ENCODE measurements around the gene TSPEAR.

TSPEAR gene

GRCh38 chr21:44630440-44630839 is 80.9 kb downstream of the TSPEAR start:
- no peak for TF ChIP-seq SIN3A (IDR thresholded peaks at IDR 0.05; ENCODE audit: borderline replicate concordance, insufficient read depth, low read length)
- no peak for TF ChIP-seq POLR2AphosphoS5 (IDR thresholded peaks at IDR 0.05; ENCODE audit: low read depth, low read length)
- TF ChIP-seq, protein P1, sequence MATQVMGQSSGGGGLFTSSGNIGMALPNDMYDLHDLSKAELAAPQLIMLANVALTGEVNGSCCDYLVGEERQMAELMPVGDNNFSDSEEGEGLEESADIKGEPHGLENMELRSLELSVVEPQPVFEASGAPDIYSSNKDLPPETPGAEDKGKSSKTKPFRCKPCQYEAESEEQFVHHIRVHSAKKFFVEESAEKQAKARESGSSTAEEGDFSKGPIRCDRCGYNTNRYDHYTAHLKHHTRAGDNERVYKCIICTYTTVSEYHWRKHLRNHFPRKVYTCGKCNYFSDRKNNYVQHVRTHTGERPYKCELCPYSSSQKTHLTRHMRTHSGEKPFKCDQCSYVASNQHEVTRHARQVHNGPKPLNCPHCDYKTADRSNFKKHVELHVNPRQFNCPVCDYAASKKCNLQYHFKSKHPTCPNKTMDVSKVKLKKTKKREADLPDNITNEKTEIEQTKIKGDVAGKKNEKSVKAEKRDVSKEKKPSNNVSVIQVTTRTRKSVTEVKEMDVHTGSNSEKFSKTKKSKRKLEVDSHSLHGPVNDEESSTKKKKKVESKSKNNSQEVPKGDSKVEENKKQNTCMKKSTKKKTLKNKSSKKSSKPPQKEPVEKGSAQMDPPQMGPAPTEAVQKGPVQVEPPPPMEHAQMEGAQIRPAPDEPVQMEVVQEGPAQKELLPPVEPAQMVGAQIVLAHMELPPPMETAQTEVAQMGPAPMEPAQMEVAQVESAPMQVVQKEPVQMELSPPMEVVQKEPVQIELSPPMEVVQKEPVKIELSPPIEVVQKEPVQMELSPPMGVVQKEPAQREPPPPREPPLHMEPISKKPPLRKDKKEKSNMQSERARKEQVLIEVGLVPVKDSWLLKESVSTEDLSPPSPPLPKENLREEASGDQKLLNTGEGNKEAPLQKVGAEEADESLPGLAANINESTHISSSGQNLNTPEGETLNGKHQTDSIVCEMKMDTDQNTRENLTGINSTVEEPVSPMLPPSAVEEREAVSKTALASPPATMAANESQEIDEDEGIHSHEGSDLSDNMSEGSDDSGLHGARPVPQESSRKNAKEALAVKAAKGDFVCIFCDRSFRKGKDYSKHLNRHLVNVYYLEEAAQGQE (IDR thresholded peaks at IDR 0.05; ENCODE audit: insufficient read depth in 1 of 2, low read depth in 2 of 2, low read length in 2 of 2), result no peak
- TF ChIP-seq TAF1 (IDR thresholded peaks at IDR 0.05; ENCODE audit: borderline replicate concordance, insufficient read depth, low read length), result no peak
- TF ChIP-seq FOXP2 (optimal IDR thresholded peaks at IDR 0.05; ENCODE audit: borderline replicate concordance, extremely low read depth, extremely low read length, insufficient read depth), result no peak

DNA sequence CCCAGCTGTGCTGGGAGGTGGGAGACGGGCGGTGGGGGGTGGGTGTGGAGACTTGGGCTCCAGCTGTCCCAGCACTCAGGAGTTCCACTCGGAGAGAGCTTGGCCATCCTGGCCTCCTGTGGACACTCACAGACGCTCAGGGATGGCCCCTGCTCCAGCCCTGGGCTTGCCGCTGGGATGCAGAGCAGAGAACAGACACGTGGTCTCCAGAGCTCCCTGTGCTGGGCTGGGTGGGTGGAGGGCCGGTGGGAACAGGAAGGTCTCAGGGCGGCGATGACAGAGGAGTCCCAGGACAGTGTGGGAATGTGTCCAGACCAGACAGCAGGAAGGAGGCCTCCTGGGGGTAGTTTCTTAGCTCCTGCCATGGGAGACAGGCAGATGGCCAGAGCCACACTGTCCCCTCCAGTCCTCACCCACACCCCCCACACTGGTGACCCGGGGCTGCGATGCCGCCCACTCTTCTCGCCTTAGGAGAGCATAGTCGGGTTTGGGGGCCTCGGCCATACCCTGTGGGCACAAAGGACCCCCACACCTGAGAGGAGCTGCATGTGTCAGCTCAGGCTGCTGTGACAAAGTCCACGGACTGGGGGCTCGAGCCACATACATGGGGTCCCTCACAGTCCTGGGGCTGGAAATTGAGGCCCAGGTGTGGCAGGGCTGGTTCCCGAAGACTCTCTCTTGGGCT is 82.5 kb downstream of the TSPEAR start:
- TF ChIP-seq POLR2AphosphoS5 (IDR thresholded peaks at IDR 0.05; ENCODE audit: low read depth, low read length) (no peak), FOXP2 (optimal IDR thresholded peaks at IDR 0.05; ENCODE audit: borderline replicate concordance, extremely low read depth, extremely low read length, insufficient read depth) (no peak), TAF1 (IDR thresholded peaks at IDR 0.05; ENCODE audit: borderline replicate concordance, insufficient read depth, low read length) (no peak), SIN3A (IDR thresholded peaks at IDR 0.05; ENCODE audit: borderline replicate concordance, insufficient read depth, low read length) (no peak)
- TF ChIP-seq, protein P1 (IDR thresholded peaks at IDR 0.05; ENCODE audit: insufficient read depth in 1 of 2, low read depth in 2 of 2, low read length in 2 of 2), result no peak

DNA sequence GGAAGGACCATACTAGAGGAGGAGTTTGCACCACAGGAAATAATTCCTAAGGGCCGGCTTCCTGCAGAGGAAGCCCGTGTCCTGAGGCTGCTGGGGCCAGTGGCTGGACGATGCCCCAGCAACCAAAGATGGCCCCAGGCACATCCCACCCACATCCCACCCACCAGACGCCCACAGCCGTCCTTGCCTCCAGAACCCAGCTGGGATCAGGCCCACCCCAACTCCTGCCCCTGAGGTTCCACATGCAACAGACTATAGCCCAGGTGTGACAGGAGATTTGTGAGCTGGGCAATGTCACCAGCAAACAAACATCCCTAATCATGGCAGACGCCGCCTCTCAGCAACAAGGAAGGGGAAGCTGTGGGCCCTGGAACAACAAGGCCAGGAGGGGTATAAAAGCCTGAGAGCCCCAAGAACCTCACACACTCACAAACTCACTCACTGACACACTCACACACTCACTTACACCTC is 84.7 kb downstream of the TSPEAR start, which contains the start of gene KRTAP10-9:
Gene KRTAP10-9, plus strand, starts transcription at position 421 of the 471 bp plus-strand sequence. CDS start 79 bp downstream, outside the sequence.
- TF ChIP-seq POLR2AphosphoS5 (IDR thresholded peaks at IDR 0.05; ENCODE audit: low read depth, low read length) (no peak), SIN3A (IDR thresholded peaks at IDR 0.05; ENCODE audit: borderline replicate concordance, insufficient read depth, low read length) (no peak), TAF1 (IDR thresholded peaks at IDR 0.05; ENCODE audit: borderline replicate concordance, insufficient read depth, low read length) (no peak)
- TF ChIP-seq, protein P1 (IDR thresholded peaks at IDR 0.05; ENCODE audit: insufficient read depth in 1 of 2, low read depth in 2 of 2, low read length in 2 of 2), result no peak

DNA sequence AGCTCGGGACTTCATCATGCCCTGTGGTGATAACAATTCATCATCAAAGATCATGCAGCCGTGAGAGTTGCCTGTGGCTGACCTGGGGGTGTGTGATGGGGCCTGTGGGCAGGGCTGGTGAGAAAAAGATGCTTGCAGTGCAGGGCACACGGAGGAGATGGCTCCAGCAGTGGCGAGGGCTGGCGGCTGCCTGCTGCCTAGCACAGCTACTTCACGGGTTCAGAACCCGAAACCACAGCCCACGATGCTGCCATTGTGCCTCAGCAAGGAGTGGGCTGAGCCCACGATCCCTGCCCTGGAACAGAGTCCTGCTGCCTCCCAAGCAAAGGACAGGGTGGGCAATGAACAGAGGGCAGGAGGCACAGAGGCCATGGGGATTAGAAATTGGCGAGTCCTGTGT is 85.1 kb downstream of the TSPEAR start:
- TF ChIP-seq FOXP2 (optimal IDR thresholded peaks at IDR 0.05; ENCODE audit: borderline replicate concordance, extremely low read depth, extremely low read length, insufficient read depth), result no peak
- TF ChIP-seq TAF1 (IDR thresholded peaks at IDR 0.05; ENCODE audit: borderline replicate concordance, insufficient read depth, low read length), result no peak
- TF ChIP-seq SIN3A (IDR thresholded peaks at IDR 0.05; ENCODE audit: borderline replicate concordance, insufficient read depth, low read length), result no peak
- no peak for TF ChIP-seq POLR2AphosphoS5 (IDR thresholded peaks at IDR 0.05; ENCODE audit: low read depth, low read length)
- TF ChIP-seq, protein P1 (IDR thresholded peaks at IDR 0.05; ENCODE audit: insufficient read depth in 1 of 2, low read depth in 2 of 2, low read length in 2 of 2), result no peak

All from PFSK-1 (cell line).